GM12878 (cell line): ENCODE results near the gene ABCC1. TPM values are rescaled to one million over a fixed set of nuclear protein-coding genes. Genes with fewer than 3 reads are reported as not detected.

Experiments
- ATAC-seq: fragments of 200-7000 bp; cut with Tn5 transposase; 3 replicates; pipeline ENCODE4 v1.9.1; 2020; ENCODE audit warnings: mild to moderate bottlenecking, moderate library complexity
- BruUV-seq: library from RNA; stranded (reverse); fragments of 400-500 nt; replicated peaks from 2 replicates; lab custom pipeline; 2021; lab: Mats Ljungman, UMichigan
- CTCF ChIA-PET: fragments of 300-600 bp; sonication (Branson Sonifier 250); formaldehyde crosslinking; extraction: SDS; loops from one replicate; lab custom pipeline; 2021; ENCODE audit warnings: inconsistent platforms; lab: Yijun Ruan, JAX
- POLR2A ChIA-PET: fragments of 350-600 bp; formaldehyde crosslinking; extraction: SDS; loops from one replicate; lab custom pipeline; 2021; ENCODE audit warnings: inconsistent platforms; lab: Charles Lee
- RAD21 ChIA-PET: fragments of 300-600 bp; sonication (Branson Sonifier 250); formaldehyde crosslinking; loops from one replicate; lab custom pipeline; 2023; ENCODE audit warnings: antibody characterized with exemption; ENCODE audit not compliant: unreplicated experiment; lab: Charles Lee
- SMC1A ChIA-PET: fragments of 300-600 bp; sonication (Branson Sonifier 250); formaldehyde crosslinking; loops from one replicate; lab custom pipeline; 2023; ENCODE audit not compliant: unreplicated experiment, uncharacterized antibody; lab: Charles Lee
- DNase-seq: peaks from one replicate; pipeline ENCODE4 v3.0.0-alpha.2; 2011; ENCODE audit warnings: low read depth, low spot score
- FAIRE-seq: peaks from 3 replicates; lab custom pipeline; 2011; peaks lifted over from hg19 to GRCh38; lab: Jason Lieb, UNC
- H2AFZ ChIP-seq: 2 replicates; pipeline ENCODE4 v1.6.0; 2011; ENCODE audit warnings: low read depth, low read length, control low read depth; ENCODE audit not compliant: control insufficient read depth
- H3K27ac ChIP-seq: 2 replicates; pipeline ENCODE4 v1.5.1; 2011; ENCODE audit warnings: control low read depth; ENCODE audit not compliant: control insufficient read depth, insufficient read depth
- H3K27me3 ChIP-seq, 2 experiments: replicated peaks in 1 of 2; 2 replicates each; pipeline versions ENCODE4 v1.6.0 to v1.6.1; 2011; ENCODE audit warnings: low read length in 1 of 2; ENCODE audit not compliant: control insufficient read depth in 2 of 2, insufficient read depth in 2 of 2
- H3K36me3 ChIP-seq, 2 experiments: 2 replicates each; pipeline ENCODE4 v1.5.1; 2011; ENCODE audit warnings: low read length in 1 of 2; ENCODE audit not compliant: control insufficient read depth in 2 of 2, insufficient read depth in 2 of 2
- H3K4me1 ChIP-seq: 2 replicates; pipeline ENCODE4 v1.6.1; 2011; ENCODE audit warnings: mild to moderate bottlenecking, low read length, moderate library complexity, mixed read lengths; ENCODE audit not compliant: control insufficient read depth, insufficient read depth
- H3K4me2 ChIP-seq: 2 replicates; pipeline ENCODE4 v1.6.0; 2011; ENCODE audit warnings: control low read depth; ENCODE audit not compliant: control insufficient read depth, insufficient read depth
- H3K4me3 ChIP-seq: fragments of 200-600 bp; sonication (generic); 2 replicates; pipeline ENCODE4 v1.5.1; 2016
- H3K79me2 ChIP-seq: 2 replicates; pipeline ENCODE4 v1.6.0; 2011; ENCODE audit warnings: low read length; ENCODE audit not compliant: control insufficient read depth, insufficient read depth
- H3K9ac ChIP-seq: 2 replicates; pipeline ENCODE4 v1.8.0; 2011; ENCODE audit warnings: low read length, control low read depth, mixed read lengths; ENCODE audit not compliant: control insufficient read depth, insufficient read depth
- H3K9me3 ChIP-seq: replicated peaks from 3 replicates; pipeline ENCODE4 v1.5.1; 2011; ENCODE audit warnings: mild to moderate bottlenecking, low read length; ENCODE audit not compliant: control insufficient read depth, insufficient read depth
- H4K20me1 ChIP-seq: 2 replicates; pipeline ENCODE4 v1.6.0; 2011; ENCODE audit not compliant: control insufficient read depth, insufficient read depth
- FOXK2 ChIP-seq: fragments of 450-650 bp; IDR thresholded peaks from 2 replicates; pipeline ENCODE4 v1.6.1; 2017; ENCODE audit warnings: mild to moderate bottlenecking, moderate library complexity
- NFYB ChIP-seq: IDR thresholded peaks from 2 replicates; pipeline ENCODE4 v1.6.1; 2011; ENCODE audit warnings: low read depth, mild to moderate bottlenecking, low read length, improper control_type of control experiment, moderate library complexity; ENCODE audit not compliant: insufficient read depth
- NR2C1 ChIP-seq: fragments of 450-650 bp; IDR thresholded peaks from 2 replicates; pipeline ENCODE4 v1.6.1; 2017; ENCODE audit warnings: antibody characterized with exemption, mild to moderate bottlenecking, moderate library complexity
- PML ChIP-seq: IDR thresholded peaks from 2 replicates; pipeline ENCODE4 v1.6.1; 2012; ENCODE audit warnings: low read length, inconsistent platforms
- SMAD1 ChIP-seq: fragments of 450-650 bp; IDR thresholded peaks from 2 replicates; pipeline ENCODE4 v1.6.1; 2018; ENCODE audit warnings: mild to moderate bottlenecking, low read depth; ENCODE audit not compliant: partially characterized antibody
- SP1 ChIP-seq: IDR thresholded peaks from one replicate; pipeline ENCODE4 v1.6.1; 2011; ENCODE audit warnings: low read depth, low read length
- TCF7 ChIP-seq: IDR thresholded peaks from 2 replicates; pipeline ENCODE4 v1.6.1; 2014; ENCODE audit warnings: antibody characterized with exemption, borderline replicate concordance
- ZNF384 ChIP-seq: IDR thresholded peaks from 2 replicates; pipeline ENCODE4 v1.6.1; 2012; ENCODE audit warnings: low read depth, mild to moderate bottlenecking, low read length, improper control_type of control experiment, borderline replicate concordance
- WGBS: methylation state at CpG from one replicate; pipeline ENCODE4 v1.1.6; 2016; ENCODE audit warnings: low lambda C conversion rate; ENCODE audit not compliant: insufficient replicate concordance, insufficient coverage; ENCODE audit errors: missing lambda C conversion rate; 5-methylcytosine and 5-hydroxymethylcytosine counted together
- in situ Hi-C: fragments of 300-500 bp; cut with MboI; formaldehyde crosslinking; loops from 9 replicates; pipeline ENCODE4 v1.14.3; 2018; ENCODE audit warnings: mixed read lengths
- intact Hi-C: fragments of 100-400 bp; cut with micrococcal nuclease; formaldehyde crosslinking; loops from one replicate; pipeline ENCODE4 v1.14.2; 2022; ENCODE audit not compliant: unreplicated experiment
- polyA plus RNA-seq, 11 experiments: library from polyadenylated mRNA; depleted of rRNA in 4 of 11; unstranded in 6 of 11; stranded (reverse) in 5 of 11; fragments of >200 nt; fragmentation: Nextera tagmentation in 4 of 11; fragmentation: Illumina TruSeq in 1 of 11; extraction: Ambion mirVana in 4 of 11; extraction: Trizol in 1 of 11; gene quantifications; 1 replicate in 1 of 11; 2 replicates in 10 of 11; pipeline versions ENCODE4 v1.2.1 to v1.2.3, GENCODE V29; 2011 to 2016; ENCODE audit warnings: inconsistent platforms in 2 of 11, missing spikeins in 2 of 11, low read depth in 1 of 11
- total RNA-seq, 4 experiments: library from RNA; depleted of rRNA in 3 of 4; stranded (reverse); fragments of >200 nt in 3 of 4; fragmentation: Illumina TruSeq in 1 of 4; extraction: Trizol in 1 of 4; gene quantifications; 2 replicates each; pipeline versions ENCODE4 v1.2.1 to v1.2.3, GENCODE V29; 2013 to 2021
- TF ChIP-seq, protein P1 (sequence below): IDR thresholded peaks from 2 replicates; pipeline ENCODE4 v1.6.1; 2011; ENCODE audit warnings: borderline replicate concordance, low read depth, mild to moderate bottlenecking, moderate library complexity, low read length; ENCODE audit not compliant: insufficient read depth, poor library complexity, severe bottlenecking
- TF ChIP-seq, protein P2 (sequence below): fragments of 450-650 bp; IDR thresholded peaks from 2 replicates; pipeline ENCODE4 v1.6.1; 2017; ENCODE audit warnings: borderline replicate concordance

ABCC1 gene
- total and polyA plus RNA-seq, 10 of the 15 experiments (the other 5 are each of a cell fraction or from before 2014, with no cell fraction given), result 3.2 to 44.6 (median 14.5) TPM

DNA sequence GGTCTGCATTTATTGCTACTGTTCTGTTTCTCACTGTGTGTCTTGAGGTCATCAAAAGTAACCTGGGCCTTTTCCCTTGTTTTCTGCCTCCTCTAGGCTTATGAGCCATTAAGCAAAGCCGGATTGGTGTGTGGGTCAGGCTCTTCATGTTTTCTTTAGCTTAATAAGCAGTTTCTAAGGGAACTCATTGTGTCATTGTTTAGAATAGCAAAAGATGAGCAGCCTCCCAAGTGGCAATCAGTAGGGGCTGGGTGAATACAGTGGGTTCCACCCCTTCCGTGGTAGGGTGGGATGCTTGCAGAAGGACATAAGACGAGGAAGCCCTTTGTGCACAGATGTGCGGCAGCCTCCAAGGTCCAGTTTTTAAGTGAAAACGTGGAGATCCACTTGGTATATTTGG lies 34.5 kb downstream of the ABCC1 start (continued):
- no peak for TF ChIP-seq NFYB
- TF ChIP-seq PML, result no peak
- TF ChIP-seq NR2C1, result no peak
- TF ChIP-seq TCF7, result no peak
- TF ChIP-seq ZNF384, result no peak
- no peak for TF ChIP-seq SP1
- TF ChIP-seq, protein P1, sequence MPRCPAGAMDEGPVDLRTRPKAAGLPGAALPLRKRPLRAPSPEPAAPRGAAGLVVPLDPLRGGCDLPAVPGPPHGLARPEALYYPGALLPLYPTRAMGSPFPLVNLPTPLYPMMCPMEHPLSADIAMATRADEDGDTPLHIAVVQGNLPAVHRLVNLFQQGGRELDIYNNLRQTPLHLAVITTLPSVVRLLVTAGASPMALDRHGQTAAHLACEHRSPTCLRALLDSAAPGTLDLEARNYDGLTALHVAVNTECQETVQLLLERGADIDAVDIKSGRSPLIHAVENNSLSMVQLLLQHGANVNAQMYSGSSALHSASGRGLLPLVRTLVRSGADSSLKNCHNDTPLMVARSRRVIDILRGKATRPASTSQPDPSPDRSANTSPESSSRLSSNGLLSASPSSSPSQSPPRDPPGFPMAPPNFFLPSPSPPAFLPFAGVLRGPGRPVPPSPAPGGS, result no peak
- TF ChIP-seq SMAD1, result no peak
- TF ChIP-seq FOXK2, result no peak

DNA sequence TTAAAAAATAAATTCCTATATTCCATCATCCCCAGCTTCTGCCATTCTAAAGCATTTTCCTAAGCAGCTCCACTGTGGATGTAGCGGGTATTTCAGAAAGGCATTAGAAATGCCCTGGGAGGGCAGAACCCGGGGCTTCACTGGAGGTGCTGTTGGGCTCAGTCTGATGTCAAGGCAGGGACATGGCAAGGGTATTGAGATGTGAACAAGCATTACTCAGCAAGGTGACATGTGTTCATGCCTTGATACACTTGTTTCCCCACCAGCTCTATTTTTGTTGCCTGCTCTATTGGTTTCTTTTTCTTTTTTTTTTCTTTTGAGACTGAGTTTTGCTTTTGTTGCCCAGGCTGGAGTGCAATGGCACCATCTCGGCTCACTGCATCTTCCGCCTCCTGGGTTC lies 35.7 kb downstream of the ABCC1 start:
- DNase-seq (no peak), ATAC-seq (no peak), FAIRE-seq (no peak)
- peaks cover 7 to 14% of the 10 kb centered on the region in 2 experiments for H3K36me3 ChIP-seq
- ChIA-PET SMC1A (no interaction called here), RAD21 (interaction anchor here (1.7 kb wide), 1 partner anchor 33 kb away, joined by 3 read pairs; no protein-coding TSS in a partner anchor), CTCF (no interaction called here), POLR2A (no interaction called here)
- 98% methylated on average over 4 of the region's 4 CpGs for WGBS
- in situ Hi-C loops (no loop called here), intact Hi-C loops (no loop called here)
- no peak overlapping the region for H3K9ac ChIP-seq
- H3K79me2 ChIP-seq, result peaks cover 49% of the 10 kb centered on the region
- H4K20me1 ChIP-seq, result no peaks in the 10 kb centered on the region; the same call in 1 of the 2 replicates
- H2AFZ ChIP-seq, result no peak overlapping the region
- H3K4me3 ChIP-seq, result no peak overlapping the region
- peaks cover 22% of the 10 kb centered on the region for H3K9me3 ChIP-seq
- no TSS peak for BruUV-seq
- H3K27ac ChIP-seq, result no peak overlapping the region
- TF ChIP-seq, protein P2, sequence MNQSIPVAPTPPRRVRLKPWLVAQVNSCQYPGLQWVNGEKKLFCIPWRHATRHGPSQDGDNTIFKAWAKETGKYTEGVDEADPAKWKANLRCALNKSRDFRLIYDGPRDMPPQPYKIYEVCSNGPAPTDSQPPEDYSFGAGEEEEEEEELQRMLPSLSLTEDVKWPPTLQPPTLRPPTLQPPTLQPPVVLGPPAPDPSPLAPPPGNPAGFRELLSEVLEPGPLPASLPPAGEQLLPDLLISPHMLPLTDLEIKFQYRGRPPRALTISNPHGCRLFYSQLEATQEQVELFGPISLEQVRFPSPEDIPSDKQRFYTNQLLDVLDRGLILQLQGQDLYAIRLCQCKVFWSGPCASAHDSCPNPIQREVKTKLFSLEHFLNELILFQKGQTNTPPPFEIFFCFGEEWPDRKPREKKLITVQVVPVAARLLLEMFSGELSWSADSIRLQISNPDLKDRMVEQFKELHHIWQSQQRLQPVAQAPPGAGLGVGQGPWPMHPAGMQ, result no peak
- H3K27me3 ChIP-seq, result no peaks in the 10 kb centered on the region
- H3K4me1 ChIP-seq, result no peaks in the 10 kb centered on the region
- no peak overlapping the region for H3K4me2 ChIP-seq
